ENCODE data around the gene MAP3K5. TPM values are rescaled to one million over a fixed set of nuclear protein-coding genes. Genes with fewer than 3 reads are reported as not detected.

Gene MAP3K5
- total RNA-seq, 4 donors from 2014 or later: 16.2 to 52.7 (median 34.8) TPM

DNA sequence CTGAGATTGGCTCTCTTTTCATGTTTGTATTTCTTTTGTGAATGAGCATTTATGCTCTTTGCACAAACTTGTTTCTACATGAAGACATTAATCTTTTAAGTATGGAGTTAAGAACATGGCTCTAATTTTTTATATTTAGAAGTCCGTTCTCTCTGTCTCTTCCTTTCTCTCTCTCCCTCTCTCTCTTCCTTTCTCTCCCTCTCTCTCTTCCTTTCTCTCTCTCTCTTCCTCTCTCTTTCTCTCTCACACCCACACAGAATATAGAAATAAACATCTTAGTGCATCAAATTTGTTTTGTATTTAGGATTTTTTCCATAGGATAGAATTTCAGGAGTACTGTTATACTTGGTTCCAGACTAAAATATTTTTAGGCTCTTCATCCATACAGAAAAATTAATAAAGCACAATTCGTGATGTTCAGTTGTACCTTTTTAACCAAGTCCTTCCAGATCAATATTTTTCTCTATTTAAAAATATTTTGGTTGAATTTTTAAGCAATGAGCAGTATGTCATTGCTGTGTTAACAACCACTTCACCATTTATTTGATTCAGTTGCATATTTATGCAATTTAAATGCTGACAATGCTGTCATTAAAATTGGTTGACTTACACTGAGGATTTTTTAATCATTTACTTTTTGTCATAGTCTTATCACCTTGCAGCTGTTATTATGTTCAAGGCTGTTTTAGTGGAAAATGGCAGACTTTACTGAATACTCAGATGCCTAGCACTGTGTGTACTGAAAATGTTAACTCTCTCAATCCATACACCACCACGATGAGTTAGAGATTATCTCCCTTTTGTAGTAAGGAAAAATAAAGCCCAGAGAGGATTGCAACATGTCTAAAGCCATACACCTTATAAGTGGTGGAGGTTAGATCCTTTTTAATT, 129.7 kb downstream of the MAP3K5 start:
- Histone ChIP-seq H3K4me3 (no peak overlapping the region), H3K27ac (no peak overlapping the region), H3K36me3 (no peaks in the 10 kb centered on the region), H3K4me1 (no peaks in the 10 kb centered on the region), H3K27me3 (no peaks in the 10 kb centered on the region), H3K9me3 (no peaks in the 10 kb centered on the region)
- no peak for TF ChIP-seq POLR2AphosphoS5 (IDR thresholded peaks at IDR 0.05)
- TF ChIP-seq, protein P1, sequence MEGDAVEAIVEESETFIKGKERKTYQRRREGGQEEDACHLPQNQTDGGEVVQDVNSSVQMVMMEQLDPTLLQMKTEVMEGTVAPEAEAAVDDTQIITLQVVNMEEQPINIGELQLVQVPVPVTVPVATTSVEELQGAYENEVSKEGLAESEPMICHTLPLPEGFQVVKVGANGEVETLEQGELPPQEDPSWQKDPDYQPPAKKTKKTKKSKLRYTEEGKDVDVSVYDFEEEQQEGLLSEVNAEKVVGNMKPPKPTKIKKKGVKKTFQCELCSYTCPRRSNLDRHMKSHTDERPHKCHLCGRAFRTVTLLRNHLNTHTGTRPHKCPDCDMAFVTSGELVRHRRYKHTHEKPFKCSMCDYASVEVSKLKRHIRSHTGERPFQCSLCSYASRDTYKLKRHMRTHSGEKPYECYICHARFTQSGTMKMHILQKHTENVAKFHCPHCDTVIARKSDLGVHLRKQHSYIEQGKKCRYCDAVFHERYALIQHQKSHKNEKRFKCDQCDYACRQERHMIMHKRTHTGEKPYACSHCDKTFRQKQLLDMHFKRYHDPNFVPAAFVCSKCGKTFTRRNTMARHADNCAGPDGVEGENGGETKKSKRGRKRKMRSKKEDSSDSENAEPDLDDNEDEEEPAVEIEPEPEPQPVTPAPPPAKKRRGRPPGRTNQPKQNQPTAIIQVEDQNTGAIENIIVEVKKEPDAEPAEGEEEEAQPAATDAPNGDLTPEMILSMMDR (IDR thresholded peaks at IDR 0.05): no peak
- no peak for TF ChIP-seq POLR2A (IDR thresholded peaks at IDR 0.05)
- no peak for TF ChIP-seq EP300 (IDR thresholded peaks at IDR 0.05; ENCODE audit: low read depth)
- DNase-seq: no peak
- in situ Hi-C loops (cut with MboI; ENCODE audit: low pct_ligation_motif_present in 1 of 4, low pct_unique_long_range_greater_than_20kb in 1 of 4, low sequenced_read_pairs in 3 of 4) (no loop called here), intact Hi-C loops (cut with DNase I; ENCODE audit: low total_unique reads) (no loop called here)
- 87 to 100% methylated on average over 2 to 3 of the region's 3 CpGs for WGBS, 2 donors (ENCODE audit: low coverage in 1 of 2)

DNA sequence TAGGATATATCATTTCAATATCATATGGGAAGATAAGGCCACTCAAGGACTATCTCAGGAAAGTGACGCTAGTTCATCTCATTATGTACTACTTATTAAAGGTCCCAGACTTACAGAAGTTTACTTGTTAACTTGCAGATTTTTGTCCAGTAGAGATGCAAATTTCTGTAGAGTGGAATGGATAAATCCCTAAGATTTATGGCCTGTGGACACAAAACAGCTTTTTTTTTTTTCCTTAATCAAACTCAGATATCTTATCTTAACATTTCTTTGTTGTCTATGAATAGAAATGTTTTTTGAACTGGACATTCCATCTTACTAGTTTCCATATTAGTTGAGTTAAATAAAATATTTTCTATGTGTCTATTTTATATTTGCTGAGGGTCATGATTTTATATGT, 131.6 kb downstream of the MAP3K5 start:
- no peaks in the 10 kb centered on the region for H3K27me3 ChIP-seq
- H3K36me3 ChIP-seq: no peaks in the 10 kb centered on the region
- H3K4me1 ChIP-seq: no peaks in the 10 kb centered on the region
- TF ChIP-seq, protein P1 (IDR thresholded peaks at IDR 0.05): no peak
- no peak for TF ChIP-seq POLR2A (IDR thresholded peaks at IDR 0.05)
- TF ChIP-seq EP300 (IDR thresholded peaks at IDR 0.05; ENCODE audit: low read depth): no peak
- no peak for TF ChIP-seq POLR2AphosphoS5 (IDR thresholded peaks at IDR 0.05)
- DNase-seq: no peak
- in situ Hi-C loops (cut with MboI; ENCODE audit: low pct_ligation_motif_present in 1 of 4, low pct_unique_long_range_greater_than_20kb in 1 of 4, low sequenced_read_pairs in 3 of 4): no loop called here
- intact Hi-C loops (cut with DNase I; ENCODE audit: low total_unique reads): no loop called here
- 89 to 100% methylated on average over 1 of the region's 1 CpG for WGBS, 2 donors (ENCODE audit: low coverage in 1 of 2)
- no peak overlapping the region for H3K4me3 ChIP-seq
- no peak overlapping the region for H3K27ac ChIP-seq
- H3K9me3 ChIP-seq: no peaks in the 10 kb centered on the region

DNA sequence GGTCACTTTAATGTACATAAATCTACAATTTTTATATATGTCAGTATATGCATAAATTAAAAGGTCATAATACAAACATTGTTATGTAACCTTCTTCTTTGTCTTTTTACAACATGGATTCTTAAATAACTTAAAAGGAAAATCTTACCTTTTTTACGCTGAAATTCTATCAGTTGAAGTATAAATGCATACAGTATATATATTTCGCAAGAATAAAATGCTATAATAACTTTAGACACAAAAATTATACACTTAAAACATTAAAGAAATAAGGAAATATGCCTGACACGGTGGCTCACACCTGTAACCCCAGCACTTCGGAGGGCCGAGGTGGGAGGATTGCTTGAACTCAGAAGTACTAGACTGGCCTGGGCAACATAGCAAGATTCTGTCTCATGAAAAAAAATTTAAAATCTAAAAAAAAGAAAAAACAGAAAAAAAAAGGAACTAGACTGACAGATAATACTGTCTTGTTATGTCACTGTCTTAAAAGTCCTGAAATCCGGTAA, 132.2 kb downstream of the MAP3K5 start:
- in situ Hi-C loops (cut with MboI; ENCODE audit: low pct_ligation_motif_present in 1 of 4, low pct_unique_long_range_greater_than_20kb in 1 of 4, low sequenced_read_pairs in 3 of 4) (no loop called here), intact Hi-C loops (cut with DNase I; ENCODE audit: low total_unique reads) (no loop called here)
- Histone ChIP-seq H3K36me3 (no peaks in the 10 kb centered on the region), H3K27ac (no peak overlapping the region), H3K9me3 (no peaks in the 10 kb centered on the region), H3K27me3 (no peaks in the 10 kb centered on the region), H3K4me1 (no peaks in the 10 kb centered on the region), H3K4me3 (no peak overlapping the region)
- DNase-seq: no peak
- WGBS, 2 donors (ENCODE audit: low coverage in 1 of 2): 95 to 98% methylated on average over 6 of the region's 6 CpGs
- TF ChIP-seq POLR2AphosphoS5 (IDR thresholded peaks at IDR 0.05): no peak
- no peak for TF ChIP-seq POLR2A (IDR thresholded peaks at IDR 0.05)
- TF ChIP-seq EP300 (IDR thresholded peaks at IDR 0.05; ENCODE audit: low read depth): no peak
- TF ChIP-seq, protein P1 (IDR thresholded peaks at IDR 0.05): no peak

DNA sequence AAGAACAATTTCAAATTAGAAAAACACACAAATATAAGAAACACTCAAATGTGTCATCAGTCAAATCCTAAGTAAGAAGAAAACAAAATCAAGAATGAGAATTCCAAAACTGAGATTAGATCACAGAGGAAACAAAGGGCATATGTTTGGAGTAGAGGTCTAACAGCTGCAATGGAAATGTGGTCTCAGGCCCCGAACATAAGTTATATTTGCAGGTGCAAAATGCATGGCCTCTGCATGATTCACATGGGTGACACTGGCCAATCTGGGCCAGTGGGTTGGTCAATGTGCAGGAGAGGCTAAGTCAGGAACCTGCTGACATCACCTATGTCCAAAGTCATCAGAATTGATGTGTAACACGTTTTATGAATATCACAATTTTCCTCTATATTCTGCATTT, 133.6 kb downstream of the MAP3K5 start:
- intact Hi-C loops (cut with DNase I; ENCODE audit: low total_unique reads) (no loop called here), in situ Hi-C loops (cut with MboI; ENCODE audit: low pct_ligation_motif_present in 1 of 4, low pct_unique_long_range_greater_than_20kb in 1 of 4, low sequenced_read_pairs in 3 of 4) (no loop called here)
- TF ChIP-seq, protein P1 (IDR thresholded peaks at IDR 0.05): no peak
- TF ChIP-seq POLR2AphosphoS5 (IDR thresholded peaks at IDR 0.05): no peak
- TF ChIP-seq POLR2A (IDR thresholded peaks at IDR 0.05): no peak
- no peak for TF ChIP-seq EP300 (IDR thresholded peaks at IDR 0.05; ENCODE audit: low read depth)
- H3K4me3 ChIP-seq: no peak overlapping the region
- DNase-seq: no peak
- no peaks in the 10 kb centered on the region for H3K9me3 ChIP-seq
- no peak overlapping the region for H3K27ac ChIP-seq
- H3K36me3 ChIP-seq: no peaks in the 10 kb centered on the region
- no peaks in the 10 kb centered on the region for H3K27me3 ChIP-seq
- WGBS, 2 donors (ENCODE audit: low coverage in 1 of 2): 75 to 88% methylated on average over 2 of the region's 2 CpGs
- H3K4me1 ChIP-seq: no peaks in the 10 kb centered on the region
